OCI-LY7 (cell line): ENCODE results near the gene TRIM26. TPM values are rescaled to one million over a fixed set of nuclear protein-coding genes. Genes with fewer than 3 reads are reported as not detected.

Experiments used
- BruUV-seq: library from RNA; stranded (reverse); fragments of 400-500 nt; replicated peaks from 2 replicates; lab custom pipeline; 2021; lab: Mats Ljungman, UMichigan
- CTCF ChIA-PET: fragments of 300-600 bp; sonication (Branson Sonifier 250); formaldehyde crosslinking; loops from one replicate; lab custom pipeline; 2022; ENCODE audit warnings: antibody characterized with exemption; ENCODE audit not compliant: unreplicated experiment; lab: Charles Lee
- POLR2A ChIA-PET: fragments of 300-600 bp; sonication (Branson Sonifier 250); formaldehyde crosslinking; loops from one replicate; lab custom pipeline; 2022; ENCODE audit warnings: antibody characterized with exemption; lab: Charles Lee
- DNase-seq: peaks from one replicate; pipeline ENCODE4 v3.0.0-alpha.2; 2015; ENCODE audit warnings: low spot score
- H2AFZ ChIP-seq: fragments of 200-600 bp; sonication (generic), shearing (Covaris generic); 2 replicates; pipeline ENCODE4 v1.6.1; 2014; ENCODE audit warnings: mild to moderate bottlenecking, antibody characterized with exemption, low read length, moderate library complexity
- H3K27ac ChIP-seq: fragments of 200-600 bp; sonication (generic); 2 replicates; pipeline ENCODE4 v1.5.1; 2014; ENCODE audit warnings: mixed run types, low read depth, mild to moderate bottlenecking, moderate library complexity, low read length, inconsistent platforms; ENCODE audit not compliant: poor library complexity, severe bottlenecking
- H3K36me3 ChIP-seq: fragments of 200-600 bp; sonication (generic); 2 replicates; pipeline ENCODE4 v1.6.1; 2014; ENCODE audit warnings: mild to moderate bottlenecking, antibody characterized with exemption, low read length, moderate library complexity, mixed read lengths; ENCODE audit not compliant: insufficient read depth
- H3K4me1 ChIP-seq: fragments of 200-600 bp; sonication (generic); 2 replicates; pipeline ENCODE4 v1.5.1; 2014; ENCODE audit warnings: mild to moderate bottlenecking, low read length; ENCODE audit not compliant: insufficient read depth, poor library complexity, severe bottlenecking
- H3K4me2 ChIP-seq: fragments of 200-600 bp; sonication (generic); 2 replicates; pipeline ENCODE4 v1.6.1; 2014; ENCODE audit warnings: mild to moderate bottlenecking, low read length
- H3K4me3 ChIP-seq: fragments of 200-600 bp; sonication (generic); 2 replicates; pipeline ENCODE4 v1.5.1; 2014; ENCODE audit warnings: mild to moderate bottlenecking, low read depth, low read length; ENCODE audit not compliant: poor library complexity, severe bottlenecking
- H3K79me2 ChIP-seq: fragments of 200-600 bp; sonication (generic); 2 replicates; pipeline ENCODE4 v1.6.1; 2016; ENCODE audit warnings: low read depth, mild to moderate bottlenecking, low read length, moderate library complexity, mixed read lengths; ENCODE audit not compliant: insufficient read depth
- H3K9me2 ChIP-seq: fragments of 200-600 bp; sonication (generic); 2 replicates; pipeline ENCODE4 v1.6.1; 2016; ENCODE audit warnings: mild to moderate bottlenecking, low read length, mixed read lengths; ENCODE audit not compliant: insufficient read depth
- H3K9me3 ChIP-seq: fragments of 200-600 bp; sonication (generic); 2 replicates; pipeline ENCODE4 v1.6.1; 2014; ENCODE audit warnings: mild to moderate bottlenecking, mixed run types, low read length, mixed read lengths
- H4K20me1 ChIP-seq: fragments of 200-600 bp; sonication (generic); 2 replicates; pipeline ENCODE4 v1.6.1; 2014; ENCODE audit warnings: mild to moderate bottlenecking, antibody characterized with exemption, low read length, moderate library complexity, mixed read lengths; ENCODE audit not compliant: insufficient read depth
- CTCF ChIP-seq: fragments of 200-600 bp; sonication (generic); conservative IDR thresholded peaks from 2 replicates; pipeline ENCODE4 v1.5.1; 2014; ENCODE audit warnings: mild to moderate bottlenecking, antibody characterized with exemption, low read length, moderate library complexity, mixed read lengths
- EZH2phosphoT487 ChIP-seq: fragments of 200-600 bp; sonication (generic); IDR thresholded peaks from 2 replicates; pipeline ENCODE4 v1.6.1; 2018; ENCODE audit warnings: low read depth, borderline replicate concordance, mild to moderate bottlenecking, mixed run types, antibody characterized with exemption, low read length, moderate library complexity, mixed read lengths
- intact Hi-C: fragments of 100-400 bp; cut with micrococcal nuclease; formaldehyde crosslinking; loops from one replicate; pipeline ENCODE4 v1.10.0; 2022; ENCODE audit not compliant: unreplicated experiment
- total RNA-seq, 2 experiments: library from RNA; depleted of rRNA in 1 of 2; stranded (reverse); fragments of >200 nt in 1 of 2; shearing (Covaris generic) in 1 of 2; gene quantifications; 2 replicates each; pipeline ENCODE4 v1.2.3, GENCODE V29; 2014 to 2022

Gene TRIM26
- total RNA-seq, 2 experiments from 2014 or later, result 53.2 to 53.3 TPM

- no peak for DNase-seq
- Histone ChIP-seq H3K27ac (no peak overlapping the region), H3K4me1 (peaks cover 25% of the 10 kb centered on the region), H2AFZ (no peak overlapping the region), H4K20me1 (peaks cover 11% of the 10 kb centered on the region; the same call in 1 of the 2 replicates), H3K36me3 (peaks cover 87% of the 10 kb centered on the region), H3K4me3 (no peak overlapping the region), H3K4me2 (no peak overlapping the region), H3K9me2 (no peaks in the 10 kb centered on the region), H3K79me2 (peaks cover 37% of the 10 kb centered on the region; the same call in 1 of the 2 replicates), H3K9me3 (no peaks in the 10 kb centered on the region)
- ChIA-PET CTCF (no interaction called here), POLR2A (no interaction called here)
- TF ChIP-seq CTCF (no peak), EZH2phosphoT487 (no peak)
- BruUV-seq, result no TSS peak
- intact Hi-C loops, result no loop called here
Observed at GRCh38 chr6:30198166-30199084, 14.8 kb downstream of the TRIM26 start.

- TF ChIP-seq EZH2phosphoT487, result no peak
- no peak for TF ChIP-seq CTCF
Observed at GRCh38 chr6:30196376-30196775, 16.8 kb downstream of the TRIM26 start.

GRCh38 chr6:30195951-30196350 lies 17.3 kb downstream of the TRIM26 start:
- Histone ChIP-seq H3K4me3 (no peak overlapping the region), H3K9me2 (no peaks in the 10 kb centered on the region), H2AFZ (no peak overlapping the region), H3K4me2 (no peak overlapping the region), H3K27ac (no peak overlapping the region), H3K36me3 (peaks cover 92% of the 10 kb centered on the region), H3K9me3 (no peaks in the 10 kb centered on the region), H3K4me1 (peaks cover 10% of the 10 kb centered on the region), H4K20me1 (peaks cover 7% of the 10 kb centered on the region; the same call in 1 of the 2 replicates), H3K79me2 (peaks cover 16% of the 10 kb centered on the region; the same call in 1 of the 2 replicates)
- no peak for DNase-seq
- TF ChIP-seq EZH2phosphoT487, result no peak
- no peak for TF ChIP-seq CTCF
- POLR2A ChIA-PET, result no interaction called here
- CTCF ChIA-PET, result interaction anchor here (0.6 kb wide), 1 partner anchor 17 kb away, joined by 3 read pairs; the partner anchor contains the start of gene TRIM26
- intact Hi-C loops, result no loop called here
- no TSS peak for BruUV-seq

More at GRCh38 chr6:30196376-30196775, 16.8 kb downstream of the TRIM26 start:
- BruUV-seq, result no TSS peak
- Histone ChIP-seq H3K79me2 (peaks cover 20% of the 10 kb centered on the region; the same call in 1 of the 2 replicates), H3K9me3 (no peaks in the 10 kb centered on the region), H3K4me1 (peaks cover 14% of the 10 kb centered on the region), H4K20me1 (peaks cover 11% of the 10 kb centered on the region; the same call in 1 of the 2 replicates), H3K36me3 (peaks cover 92% of the 10 kb centered on the region), H3K4me2 (no peak overlapping the region), H2AFZ (no peak overlapping the region), H3K9me2 (no peaks in the 10 kb centered on the region), H3K27ac (no peak overlapping the region), H3K4me3 (no peak overlapping the region)
- ChIA-PET POLR2A (no interaction called here), CTCF (interaction anchor here (0.6 kb wide), 1 partner anchor 17 kb away, joined by 3 read pairs; the partner anchor contains the start of gene TRIM26)
- intact Hi-C loops, result no loop called here
- DNase-seq, result no peak
